Panc1 (cell line): ENCODE data around the gene ZSCAN10. TPM values are rescaled to one million over a fixed set of nuclear protein-coding genes. Genes with fewer than 3 reads are reported as not detected.
"Not testable (repeated sequence)": the region's sequence is repeated elsewhere in the genome, so short reads cannot be mapped to it uniquely, and the experiment has no call there.

Source experiments
- ATAC-seq: fragments of 200-7000 bp; cut with Tn5 transposase; 2 replicates; pipeline ENCODE4 v1.9.1; 2020; ENCODE audit warnings: mild to moderate bottlenecking, moderate library complexity
- BruUV-seq: library from RNA; stranded (reverse); fragments of 400-500 nt; replicated peaks from 2 replicates; lab custom pipeline; 2021; lab: Mats Ljungman, UMichigan
- CTCF ChIA-PET: fragments of 300-600 bp; sonication (Branson Sonifier 250); formaldehyde crosslinking; loops from one replicate; lab custom pipeline; 2022; ENCODE audit warnings: antibody characterized with exemption; lab: Charles Lee
- POLR2A ChIA-PET: fragments of 300-600 bp; sonication (Branson Sonifier 250); formaldehyde crosslinking; loops from one replicate; lab custom pipeline; 2022; ENCODE audit warnings: antibody characterized with exemption; lab: Charles Lee
- DNase-seq: peaks from one replicate; pipeline ENCODE4 v3.0.0-alpha.2; 2010; ENCODE audit warnings: low read depth, low spot score
- H3K27ac ChIP-seq: 2 replicates; pipeline ENCODE4 v1.5.1; 2011; ENCODE audit warnings: mild to moderate bottlenecking, low read length, inconsistent platforms
- H3K27me3 ChIP-seq: fragments of 200-500 bp; sonication (Bioruptor generic); 2 replicates; pipeline ENCODE4 v1.6.0; 2014; ENCODE audit warnings: low read length, inconsistent platforms; ENCODE audit not compliant: control insufficient read depth, insufficient read depth
- H3K36me3 ChIP-seq: fragments of 200-500 bp; sonication (Bioruptor generic); 2 replicates; pipeline ENCODE4 v1.5.1; 2014; ENCODE audit warnings: inconsistent platforms, mild to moderate bottlenecking, low read length, moderate library complexity; ENCODE audit not compliant: control insufficient read depth, insufficient read depth
- H3K4me1 ChIP-seq: 2 replicates; pipeline ENCODE4 v1.5.1; 2011; ENCODE audit warnings: inconsistent platforms, mild to moderate bottlenecking, low read length, moderate library complexity; ENCODE audit not compliant: control insufficient read depth, insufficient read depth
- H3K4me3 ChIP-seq, 2 experiments: 2 replicates each; pipeline ENCODE4 v1.5.1; 2011 to 2012; ENCODE audit warnings: low read depth in 2 of 2, low read length in 2 of 2, mild to moderate bottlenecking in 2 of 2, inconsistent platforms in 1 of 2, moderate library complexity in 1 of 2
- H3K9me3 ChIP-seq: fragments of 200-500 bp; sonication (Bioruptor generic); 2 replicates; pipeline ENCODE4 v1.5.1; 2014; ENCODE audit warnings: low read depth, mild to moderate bottlenecking, inconsistent platforms, low read length, moderate library complexity; ENCODE audit not compliant: control insufficient read depth, insufficient read depth
- POLR2AphosphoS5 ChIP-seq: IDR thresholded peaks from 2 replicates; pipeline ENCODE4 v1.6.1; 2012; ENCODE audit warnings: mild to moderate bottlenecking, low read depth, low read length, moderate library complexity
- SIN3A ChIP-seq: IDR thresholded peaks from 2 replicates; pipeline ENCODE4 v1.6.1; 2012; ENCODE audit warnings: low read depth, mild to moderate bottlenecking, low read length, moderate library complexity, borderline replicate concordance; ENCODE audit not compliant: insufficient read depth
- TCF7L2 ChIP-seq: IDR thresholded peaks from 2 replicates; pipeline ENCODE4 v1.6.1; 2011; ENCODE audit warnings: mild to moderate bottlenecking, low read depth, low read length, inconsistent platforms
- in situ Hi-C: cut with HindIII; loops from 2 replicates; pipeline ENCODE4 v1.10.0; 2016; ENCODE audit warnings: low sequenced_read_pairs, low pct_unique_long_range_greater_than_20kb
- intact Hi-C: fragments of 100-400 bp; cut with micrococcal nuclease; formaldehyde crosslinking; loops from one replicate; pipeline ENCODE4 v1.10.0; 2022; ENCODE audit not compliant: unreplicated experiment
- total RNA-seq: library from RNA; stranded (reverse); gene quantifications from one replicate; pipeline ENCODE4 v1.2.1, GENCODE V29; 2021; ENCODE audit not compliant: unreplicated experiment
- TF ChIP-seq, protein P1 (sequence below): fragments of 450-650 bp; IDR thresholded peaks from 2 replicates; pipeline ENCODE4 v1.5.1; 2017; ENCODE audit warnings: mild to moderate bottlenecking
- TF ChIP-seq, protein P2 (sequence below), 2 experiments: IDR thresholded peaks; 2 replicates each; pipeline ENCODE4 v1.6.1; 2011 to 2012; ENCODE audit warnings: low read depth in 2 of 2, control low read depth in 1 of 2, low read length in 1 of 2, mild to moderate bottlenecking in 1 of 2, moderate library complexity in 1 of 2; ENCODE audit not compliant: insufficient read depth in 1 of 2

ZSCAN10 gene
- total RNA-seq, 1 experiment from 2014 or later, result 0.21 TPM

DNA sequence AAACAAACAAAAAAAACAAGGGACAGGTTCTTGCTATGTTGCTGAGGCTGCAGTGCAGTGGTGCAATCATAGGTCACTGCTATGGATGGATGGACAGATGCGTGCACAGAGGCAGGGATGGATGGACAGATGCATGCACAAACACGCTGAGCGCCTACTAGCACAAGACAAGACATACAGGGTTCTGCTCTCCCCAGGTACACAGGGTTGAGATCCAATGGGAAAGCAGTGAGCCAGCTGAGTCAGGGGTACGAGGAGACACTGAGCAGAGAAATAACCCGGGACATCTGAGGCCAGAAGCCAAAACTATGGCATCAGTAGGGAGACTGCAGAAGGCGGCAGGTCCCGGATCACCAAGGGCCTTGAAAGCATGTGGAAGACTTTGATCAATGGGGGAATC lies 27.4 kb downstream of the ZSCAN10 start:
- POLR2A ChIA-PET, result no interaction called here
- Histone ChIP-seq H3K4me1 (no peaks in the 10 kb centered on the region), H3K4me3 (no peak overlapping the region), H3K27me3 (no peaks in the 10 kb centered on the region), H3K36me3 (no peaks in the 10 kb centered on the region), H3K9me3 (no peaks in the 10 kb centered on the region), H3K27ac (no peak overlapping the region)
- CTCF ChIA-PET, result no interaction called here
- ATAC-seq (no peak), DNase-seq (no peak)
- TF ChIP-seq, protein P1, sequence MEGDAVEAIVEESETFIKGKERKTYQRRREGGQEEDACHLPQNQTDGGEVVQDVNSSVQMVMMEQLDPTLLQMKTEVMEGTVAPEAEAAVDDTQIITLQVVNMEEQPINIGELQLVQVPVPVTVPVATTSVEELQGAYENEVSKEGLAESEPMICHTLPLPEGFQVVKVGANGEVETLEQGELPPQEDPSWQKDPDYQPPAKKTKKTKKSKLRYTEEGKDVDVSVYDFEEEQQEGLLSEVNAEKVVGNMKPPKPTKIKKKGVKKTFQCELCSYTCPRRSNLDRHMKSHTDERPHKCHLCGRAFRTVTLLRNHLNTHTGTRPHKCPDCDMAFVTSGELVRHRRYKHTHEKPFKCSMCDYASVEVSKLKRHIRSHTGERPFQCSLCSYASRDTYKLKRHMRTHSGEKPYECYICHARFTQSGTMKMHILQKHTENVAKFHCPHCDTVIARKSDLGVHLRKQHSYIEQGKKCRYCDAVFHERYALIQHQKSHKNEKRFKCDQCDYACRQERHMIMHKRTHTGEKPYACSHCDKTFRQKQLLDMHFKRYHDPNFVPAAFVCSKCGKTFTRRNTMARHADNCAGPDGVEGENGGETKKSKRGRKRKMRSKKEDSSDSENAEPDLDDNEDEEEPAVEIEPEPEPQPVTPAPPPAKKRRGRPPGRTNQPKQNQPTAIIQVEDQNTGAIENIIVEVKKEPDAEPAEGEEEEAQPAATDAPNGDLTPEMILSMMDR, result no peak
- TF ChIP-seq, protein P2, sequence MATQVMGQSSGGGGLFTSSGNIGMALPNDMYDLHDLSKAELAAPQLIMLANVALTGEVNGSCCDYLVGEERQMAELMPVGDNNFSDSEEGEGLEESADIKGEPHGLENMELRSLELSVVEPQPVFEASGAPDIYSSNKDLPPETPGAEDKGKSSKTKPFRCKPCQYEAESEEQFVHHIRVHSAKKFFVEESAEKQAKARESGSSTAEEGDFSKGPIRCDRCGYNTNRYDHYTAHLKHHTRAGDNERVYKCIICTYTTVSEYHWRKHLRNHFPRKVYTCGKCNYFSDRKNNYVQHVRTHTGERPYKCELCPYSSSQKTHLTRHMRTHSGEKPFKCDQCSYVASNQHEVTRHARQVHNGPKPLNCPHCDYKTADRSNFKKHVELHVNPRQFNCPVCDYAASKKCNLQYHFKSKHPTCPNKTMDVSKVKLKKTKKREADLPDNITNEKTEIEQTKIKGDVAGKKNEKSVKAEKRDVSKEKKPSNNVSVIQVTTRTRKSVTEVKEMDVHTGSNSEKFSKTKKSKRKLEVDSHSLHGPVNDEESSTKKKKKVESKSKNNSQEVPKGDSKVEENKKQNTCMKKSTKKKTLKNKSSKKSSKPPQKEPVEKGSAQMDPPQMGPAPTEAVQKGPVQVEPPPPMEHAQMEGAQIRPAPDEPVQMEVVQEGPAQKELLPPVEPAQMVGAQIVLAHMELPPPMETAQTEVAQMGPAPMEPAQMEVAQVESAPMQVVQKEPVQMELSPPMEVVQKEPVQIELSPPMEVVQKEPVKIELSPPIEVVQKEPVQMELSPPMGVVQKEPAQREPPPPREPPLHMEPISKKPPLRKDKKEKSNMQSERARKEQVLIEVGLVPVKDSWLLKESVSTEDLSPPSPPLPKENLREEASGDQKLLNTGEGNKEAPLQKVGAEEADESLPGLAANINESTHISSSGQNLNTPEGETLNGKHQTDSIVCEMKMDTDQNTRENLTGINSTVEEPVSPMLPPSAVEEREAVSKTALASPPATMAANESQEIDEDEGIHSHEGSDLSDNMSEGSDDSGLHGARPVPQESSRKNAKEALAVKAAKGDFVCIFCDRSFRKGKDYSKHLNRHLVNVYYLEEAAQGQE (IDR thresholded peaks at IDR 0.05; ENCODE audit: insufficient read depth in 1 of 2, low read depth in 2 of 2, low read length in 1 of 2), result no peak
- TF ChIP-seq POLR2AphosphoS5, result no peak
- TF ChIP-seq TCF7L2, result no peak
- no peak for TF ChIP-seq SIN3A
- BruUV-seq, result no TSS peak
- in situ Hi-C loops (no loop called here), intact Hi-C loops (no loop called here)

DNA sequence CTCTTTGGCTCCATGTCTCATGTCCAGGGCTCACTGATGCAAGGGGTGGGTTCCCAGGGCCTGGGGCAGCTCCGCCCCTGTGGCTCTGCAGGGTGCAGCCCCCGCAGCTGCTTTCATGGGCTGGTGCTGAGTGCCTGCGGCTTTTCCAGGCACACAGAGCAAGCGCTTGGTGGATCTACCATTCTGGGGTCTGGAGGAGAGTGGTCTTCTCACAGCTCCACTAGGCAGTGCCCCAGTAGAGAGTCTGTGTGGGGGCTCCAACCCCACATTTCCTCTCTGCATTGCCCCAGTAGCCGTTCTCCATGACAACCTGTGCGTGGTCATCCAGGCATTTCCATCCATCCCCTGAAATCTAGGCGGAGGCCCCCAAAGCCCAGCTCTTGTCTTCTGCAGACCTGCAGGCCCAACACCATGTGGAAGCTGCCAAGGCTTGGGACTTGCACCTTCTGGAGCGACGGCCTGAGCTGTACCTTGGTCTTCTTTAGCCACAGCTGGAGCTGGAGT lies 28.4 kb downstream of the ZSCAN10 start:
- intact Hi-C loops, result no loop called here

DNA sequence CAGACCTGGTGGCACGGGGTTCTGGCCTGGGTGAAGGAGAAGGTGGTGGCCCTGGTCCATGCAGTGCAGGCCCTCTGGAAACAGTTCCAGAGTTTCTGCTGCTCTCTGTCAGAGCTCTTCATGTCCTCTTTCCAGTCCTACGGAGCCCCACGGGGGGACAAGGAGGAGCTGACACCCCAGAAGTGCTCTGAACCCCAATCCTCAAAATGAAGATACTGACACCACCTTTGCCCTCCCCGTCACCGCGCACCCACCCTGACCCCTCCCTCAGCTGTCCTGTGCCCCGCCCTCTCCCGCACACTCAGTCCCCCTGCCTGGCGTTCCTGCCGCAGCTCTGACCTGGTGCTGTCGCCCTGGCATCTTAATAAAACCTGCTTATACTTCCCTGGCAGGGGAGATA lies 29.9 kb downstream of the ZSCAN10 start:
- H3K9me3 ChIP-seq, H3K27ac ChIP-seq, in situ Hi-C loops, POLR2A ChIA-PET, H3K4me3 ChIP-seq, BruUV-seq, H3K27me3 ChIP-seq, DNase-seq, H3K4me1 ChIP-seq, intact Hi-C loops, ATAC-seq, H3K36me3 ChIP-seq, CTCF ChIA-PET: not testable (repeated sequence)

More for the DNA sequence above, 28.4 kb downstream of the ZSCAN10 start:
- Histone ChIP-seq H3K9me3 (no peaks in the 10 kb centered on the region), H3K4me1 (no peaks in the 10 kb centered on the region; the same call in 1 of the 2 replicates), H3K4me3 (no peak overlapping the region), H3K27me3 (no peaks in the 10 kb centered on the region), H3K27ac (no peak overlapping the region), H3K36me3 (no peaks in the 10 kb centered on the region)
- in situ Hi-C loops, result no loop called here
- no peak for DNase-seq
- TF ChIP-seq, protein P1, result no peak
- TF ChIP-seq SIN3A (no peak), TCF7L2 (no peak), POLR2AphosphoS5 (no peak)
- TF ChIP-seq, protein P2 (IDR thresholded peaks at IDR 0.05; ENCODE audit: insufficient read depth in 1 of 2, low read depth in 2 of 2, low read length in 1 of 2), result no peak
- ChIA-PET CTCF (no interaction called here), POLR2A (no interaction called here)
- no TSS peak for BruUV-seq
- no peak for ATAC-seq
